ENCODE data around the gene SLC46A1.

SLC46A1 gene

GRCh38 chr17:28365487-28365886 lies 40.5 kb downstream of the SLC46A1 start:
- Histone ChIP-seq H3K4me3 (no peak overlapping the region), H3K27ac (no peak overlapping the region)

DNA sequence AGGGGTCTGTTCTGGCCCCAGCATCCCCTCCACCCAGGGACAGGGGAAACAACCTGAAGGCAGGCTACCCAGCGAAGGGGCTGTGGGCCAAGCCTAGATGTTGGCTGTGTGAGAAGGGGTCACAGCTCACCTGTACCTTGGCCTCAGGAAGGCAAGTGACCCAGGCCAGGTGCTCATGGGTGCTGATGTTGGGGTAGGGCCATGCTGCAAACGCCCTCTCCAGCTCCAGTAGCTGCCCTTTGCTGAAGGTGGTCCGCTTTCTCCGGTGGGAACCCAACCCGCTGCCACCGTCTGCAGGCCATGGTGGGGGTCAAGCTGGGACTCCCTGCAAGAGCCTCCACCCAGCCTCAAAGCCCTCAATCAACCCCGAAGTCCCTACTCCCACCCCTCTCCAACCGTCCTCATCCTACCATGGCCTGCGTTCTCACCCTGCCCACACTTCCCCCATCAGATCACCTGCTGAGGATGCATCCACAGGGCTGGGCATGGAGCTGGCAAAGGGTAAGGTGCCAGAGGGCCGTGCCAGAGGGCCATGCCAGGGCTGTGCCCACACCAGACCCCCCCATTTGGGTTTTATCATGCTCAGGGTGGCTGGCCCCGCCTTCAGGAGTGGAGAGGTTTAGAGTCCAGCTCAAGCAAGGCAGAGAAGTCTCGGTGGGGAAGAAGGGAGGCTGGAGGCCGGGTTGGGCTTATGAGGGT lies 41.2 kb downstream of the SLC46A1 start, which contains the start of gene SEBOX:
TSS of gene SEBOX (minus strand) at position 535 of the 699 bp plus-strand sequence. CDS start at position 487, 48 bp downstream.
- H3K27ac ChIP-seq, result no peak within 1 kb of the TSS
- no peak within 1 kb of the TSS for H3K4me3 ChIP-seq

DNA sequence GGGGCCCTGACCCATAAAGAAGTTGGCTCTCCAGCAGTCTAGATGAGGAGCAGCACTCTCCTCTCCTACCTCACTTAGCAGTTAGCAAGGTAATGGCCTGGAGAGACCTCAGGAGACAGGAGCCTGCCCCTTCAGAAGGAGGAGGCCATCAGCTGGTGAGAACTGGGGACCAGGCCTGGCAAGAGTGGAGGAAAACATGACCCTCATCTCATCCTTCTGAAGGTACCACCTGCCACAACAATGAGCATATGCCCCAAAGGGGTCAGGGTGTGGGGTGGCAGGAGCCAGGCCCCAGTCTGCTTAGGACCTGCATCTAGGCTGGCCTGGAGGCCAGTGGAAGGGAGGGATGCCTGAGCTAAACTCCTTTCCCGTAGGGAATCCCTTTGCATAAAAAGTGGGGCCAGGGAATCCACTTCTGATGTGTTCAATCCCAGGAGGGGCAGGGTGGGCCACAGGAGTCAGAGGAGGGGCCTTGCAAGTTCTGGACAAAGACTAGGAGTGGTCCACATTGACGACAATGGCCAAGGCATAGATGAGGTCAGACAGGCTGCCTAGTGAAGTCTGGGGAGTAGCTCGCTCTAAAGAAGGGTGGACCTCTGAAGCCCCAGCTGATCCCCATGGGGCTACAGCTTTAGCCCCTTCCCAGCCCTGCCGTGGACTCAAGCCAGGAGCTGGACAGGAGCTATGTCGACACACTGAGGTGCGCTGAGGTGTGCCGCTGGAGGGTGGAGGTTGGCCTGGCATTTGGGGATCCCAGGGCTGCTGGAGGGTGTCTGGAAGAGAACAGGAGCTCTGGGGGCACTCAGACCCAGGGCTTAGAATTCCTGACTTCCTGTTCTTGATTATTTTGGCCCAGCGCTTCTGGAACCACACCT lies 42.0 kb downstream of the SLC46A1 start:
- no peak overlapping the region for H3K4me3 ChIP-seq
- H3K27ac ChIP-seq, result no peak overlapping the region

- H3K27ac ChIP-seq, result no peak overlapping the region
- no peak overlapping the region for H3K4me3 ChIP-seq
Measured at GRCh38 chr17:28363186-28363585, 42.8 kb downstream of the SLC46A1 start.

DNA sequence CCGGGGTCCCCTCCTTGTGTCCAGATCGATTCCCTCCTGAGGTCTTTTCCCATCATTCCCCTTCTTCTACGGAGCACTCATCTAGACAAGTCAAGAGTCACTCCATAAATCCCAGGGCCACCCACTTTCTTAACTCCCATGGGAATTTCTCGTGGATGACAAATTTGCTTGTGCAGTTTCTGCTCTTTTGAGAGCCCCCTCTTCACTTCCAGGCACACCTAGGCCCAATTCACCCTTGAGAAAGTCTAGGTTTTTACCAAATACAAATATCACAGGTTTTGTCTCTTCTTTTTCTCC lies 48.2 kb downstream of the SLC46A1 start:
- Histone ChIP-seq H3K4me3 (peak overlapping the region; percentile 62 to 100 (median 84)), H3K27ac (peak overlapping the region in 20 of 21 experiments; percentile 76 to 99 (median 94))

GRCh38 chr17:28357061-28357900 lies 48.7 kb downstream of the SLC46A1 start, which contains the start of gene POLDIP2:
POLDIP2 (minus strand) TSS chr17:28357527; CDS start chr17:28357448, 79 bp downstream.
- Histone ChIP-seq H3K4me3 (peak within 1 kb of the TSS; percentile 62 to 100 (median 84)), H3K27ac (peak within 1 kb of the TSS; percentile 63 to 99 (median 94))

- H3K27ac ChIP-seq, result no peak overlapping the region
Measured at GRCh38 chr17:28350271-28350670, 55.7 kb downstream of the SLC46A1 start.

DNA sequence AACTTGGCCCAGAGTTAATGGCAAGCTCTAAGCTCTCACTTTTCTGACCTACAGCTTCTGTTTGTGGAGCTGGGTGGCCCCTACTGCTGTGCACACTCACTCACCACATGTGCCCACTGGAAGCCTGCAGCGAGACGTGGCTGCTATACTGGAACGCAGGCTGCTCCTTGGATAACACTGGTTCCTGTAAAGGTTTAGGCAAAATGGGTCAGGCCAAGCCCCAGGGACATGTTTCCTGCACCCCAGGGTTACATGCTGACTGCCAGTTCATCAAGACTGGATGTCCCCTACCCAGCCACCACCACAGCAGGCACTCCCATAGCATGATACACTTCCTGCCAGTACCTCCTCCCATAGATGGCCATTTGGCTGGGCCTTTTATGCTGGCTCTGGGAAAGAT lies 57.0 kb downstream of the SLC46A1 start:
- no peak overlapping the region for H3K4me3 ChIP-seq
- no peak overlapping the region for H3K27ac ChIP-seq

More at GRCh38 chr17:28350271-28350670, 55.7 kb downstream of the SLC46A1 start:
- no peak overlapping the region for H3K4me3 ChIP-seq

GRCh38 chr17:28347261-28347891 lies 58.6 kb downstream of the SLC46A1 start:
- Histone ChIP-seq H3K4me3 (no peak overlapping the region), H3K27ac (peak overlapping the region in 11 of 21 experiments; percentile 0 to 63 (median 46))

GRCh38 chr17:28346746-28347246 lies 59.2 kb downstream of the SLC46A1 start:
- H3K4me3 ChIP-seq, result no peak overlapping the region
- H3K27ac ChIP-seq, result peak overlapping the region in 5 of 21 experiments; percentile 8 to 61 (median 36)

GRCh38 chr17:28346199-28346580 lies 59.8 kb downstream of the SLC46A1 start:
- H3K4me3 ChIP-seq, result no peak overlapping the region
- peak overlapping the region in 5 of 21 experiments; percentile 5 to 61 (median 35) for H3K27ac ChIP-seq

- no peak overlapping the region for H3K4me3 ChIP-seq
Measured at GRCh38 chr17:28345419-28346198, 60.4 kb downstream of the SLC46A1 start.

More at GRCh38 chr17:28345419-28346198, 60.4 kb downstream of the SLC46A1 start:
- peak overlapping the region in 7 of 21 experiments; percentile 5 to 61 (median 32) for H3K27ac ChIP-seq

All from skin epidermis (tissue), 12 donors.